Measurements from ENCODE around the gene TMPRSS9.

The TMPRSS9 gene

GRCh38 chr19:2359992-2360685, at the start of gene TMPRSS9:
Gene TMPRSS9 (plus strand): TSS chr19:2360265. CDS start chr19:2389786, 29,521 bp downstream.
- Histone ChIP-seq H3K27ac (ENCODE audit: low read depth, low read length) (no peak within 1 kb of the TSS), H3K9me3 (ENCODE audit: control insufficient read depth in 5 of 5, low read length in 5 of 5) (no peaks in the 10 kb centered on the region), H3K36me3 (ENCODE audit: control insufficient read depth in 5 of 5, insufficient read depth in 5 of 5, low read length in 5 of 5) (no peaks in the 10 kb centered on the region), H3K4me1 (ENCODE audit: control insufficient read depth in 5 of 5, insufficient read depth in 5 of 5, low read length in 5 of 5) (no peaks in the 10 kb centered on the region), H3K4me3 (ENCODE audit: low read depth in 1 of 5, low read length in 5 of 5) (no peak within 1 kb of the TSS), H3K27me3 (ENCODE audit: control insufficient read depth in 5 of 5, insufficient read depth in 4 of 5, low read length in 5 of 5) (peaks cover 17 to 36% (median 32%) of the 10 kb centered on the region in 5 donors), H3K9ac (ENCODE audit: low read length in 5 of 5) (no peak within 1 kb of the TSS)

- H3K27me3 ChIP-seq (ENCODE audit: control insufficient read depth in 5 of 5, insufficient read depth in 4 of 5, low read length in 5 of 5), result peaks cover 30 to 50% (median 44%) of the 10 kb centered on the region in 5 donors
- no peak overlapping the region for H3K4me3 ChIP-seq (ENCODE audit: low read depth in 1 of 5, low read length in 5 of 5)
- no peaks in the 10 kb centered on the region for H3K36me3 ChIP-seq (ENCODE audit: control insufficient read depth in 5 of 5, insufficient read depth in 5 of 5, low read length in 5 of 5)
- H3K27ac ChIP-seq (ENCODE audit: low read depth, low read length), result no peak overlapping the region
- peaks cover 0 to 13% (median 5%) of the 10 kb centered on the region in 5 donors for H3K4me1 ChIP-seq (ENCODE audit: control insufficient read depth in 5 of 5, insufficient read depth in 5 of 5, low read length in 5 of 5)
- peaks cover 0 to 13% (median 0%) of the 10 kb centered on the region in 5 donors for H3K9me3 ChIP-seq (ENCODE audit: control insufficient read depth in 5 of 5, low read length in 5 of 5)
- no peak overlapping the region for H3K9ac ChIP-seq (ENCODE audit: low read length in 5 of 5)
Observed at GRCh38 chr19:2311093-2311492, 49.0 kb upstream of the TMPRSS9 start.

DNA sequence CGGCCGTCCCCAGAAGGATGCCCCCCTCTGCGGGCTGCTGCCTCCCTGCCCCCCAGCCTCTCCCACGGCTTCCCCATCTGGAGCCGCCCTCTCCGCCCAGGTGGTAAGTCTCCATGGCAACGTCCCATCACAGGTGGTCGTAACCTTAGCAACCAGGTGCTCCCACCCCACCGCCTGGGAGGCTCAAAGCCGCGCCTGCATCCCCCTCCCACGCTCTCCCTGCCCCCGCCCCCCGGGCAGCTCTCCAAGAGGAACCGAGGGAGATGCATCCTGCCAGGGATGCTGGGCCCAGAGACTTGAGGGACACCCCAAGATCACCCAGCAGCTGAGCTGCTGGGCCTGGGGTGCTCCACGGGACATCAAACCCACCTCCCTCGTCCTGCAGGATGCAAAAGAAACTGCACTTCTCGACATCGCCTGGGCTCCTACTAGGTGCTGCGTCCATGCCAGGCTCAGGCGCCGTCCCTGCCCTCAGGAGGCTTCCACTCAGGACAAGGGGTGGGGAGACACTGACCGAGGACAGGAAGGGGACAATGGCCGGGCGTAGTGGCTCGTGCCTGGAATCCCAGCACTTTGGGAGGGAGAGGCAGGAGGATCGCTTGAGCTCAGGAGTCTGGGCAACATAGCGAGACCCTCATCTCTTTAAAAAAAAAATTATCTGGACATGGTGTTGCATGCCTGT, 47.1 kb upstream of the TMPRSS9 start:
- H3K36me3 ChIP-seq (ENCODE audit: control insufficient read depth in 5 of 5, insufficient read depth in 5 of 5, low read length in 5 of 5), result no peaks in the 10 kb centered on the region
- no peak overlapping the region for H3K9ac ChIP-seq (ENCODE audit: low read length in 5 of 5)
- peaks cover 0 to 13% (median 0%) of the 10 kb centered on the region in 5 donors for H3K9me3 ChIP-seq (ENCODE audit: control insufficient read depth in 5 of 5, low read length in 5 of 5)
- H3K27ac ChIP-seq (ENCODE audit: low read depth, low read length), result no peak overlapping the region
- H3K4me1 ChIP-seq (ENCODE audit: control insufficient read depth in 5 of 5, insufficient read depth in 5 of 5, low read length in 5 of 5), result peaks cover 0 to 11% (median 7%) of the 10 kb centered on the region in 5 donors
- peaks cover 17 to 34% (median 27%) of the 10 kb centered on the region in 5 donors for H3K27me3 ChIP-seq (ENCODE audit: control insufficient read depth in 5 of 5, insufficient read depth in 4 of 5, low read length in 5 of 5)
- H3K4me3 ChIP-seq (ENCODE audit: low read depth in 1 of 5, low read length in 5 of 5), result no peak overlapping the region

DNA sequence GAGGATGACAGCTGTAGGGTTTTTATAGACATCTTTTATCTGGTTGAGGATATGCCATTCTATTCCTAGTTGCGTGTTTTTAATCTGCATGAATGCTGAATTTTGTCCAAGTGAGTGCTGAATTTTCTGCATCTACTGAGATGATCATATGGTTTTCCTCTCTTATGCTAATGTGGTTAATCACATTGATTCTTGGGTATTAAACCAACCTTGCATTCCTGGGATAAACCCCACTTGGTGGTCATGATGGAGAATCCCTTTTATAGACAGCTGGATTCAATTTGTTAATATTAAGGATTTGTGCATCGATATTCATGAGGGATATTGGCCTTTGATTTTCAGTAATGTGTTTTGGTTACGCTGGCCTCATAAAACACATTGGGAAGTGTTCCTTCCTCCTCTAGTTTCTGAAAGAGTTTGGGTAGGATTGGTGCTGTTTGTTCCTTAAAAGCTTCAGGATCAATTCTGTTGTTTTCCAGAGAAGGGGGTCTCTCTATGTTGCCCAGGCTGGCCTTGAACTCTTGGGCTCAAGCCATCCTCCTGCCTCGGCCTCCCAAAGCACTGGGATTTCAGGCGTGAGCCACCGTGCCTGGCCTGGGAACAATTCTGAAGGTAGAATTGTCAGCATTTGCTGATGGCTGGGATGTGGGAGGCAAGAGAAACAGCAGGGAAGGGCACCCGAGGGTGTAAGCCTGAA, 44.8 kb upstream of the TMPRSS9 start:
- peaks cover 9 to 14% (median 12%) of the 10 kb centered on the region in 5 donors for H3K27me3 ChIP-seq (ENCODE audit: control insufficient read depth in 5 of 5, insufficient read depth in 4 of 5, low read length in 5 of 5)
- peaks cover 0 to 13% (median 0%) of the 10 kb centered on the region in 5 donors for H3K9me3 ChIP-seq (ENCODE audit: control insufficient read depth in 5 of 5, low read length in 5 of 5)
- H3K27ac ChIP-seq (ENCODE audit: low read depth, low read length), result no peak overlapping the region
- H3K4me3 ChIP-seq (ENCODE audit: low read depth in 1 of 5, low read length in 5 of 5), result no peak overlapping the region
- peaks cover 0 to 12% (median 7%) of the 10 kb centered on the region in 5 donors for H3K4me1 ChIP-seq (ENCODE audit: control insufficient read depth in 5 of 5, insufficient read depth in 5 of 5, low read length in 5 of 5)
- H3K9ac ChIP-seq (ENCODE audit: low read length in 5 of 5), result no peak overlapping the region
- H3K36me3 ChIP-seq (ENCODE audit: control insufficient read depth in 5 of 5, insufficient read depth in 5 of 5, low read length in 5 of 5), result no peaks in the 10 kb centered on the region

GRCh38 chr19:2315818-2316353, 44.2 kb upstream of the TMPRSS9 start:
- Histone ChIP-seq H3K9ac (ENCODE audit: low read length in 5 of 5) (no peak overlapping the region), H3K4me3 (ENCODE audit: low read depth in 1 of 5, low read length in 5 of 5) (no peak overlapping the region), H3K4me1 (ENCODE audit: control insufficient read depth in 5 of 5, insufficient read depth in 5 of 5, low read length in 5 of 5) (peaks cover 0 to 12% (median 7%) of the 10 kb centered on the region in 5 donors), H3K9me3 (ENCODE audit: control insufficient read depth in 5 of 5, low read length in 5 of 5) (peaks cover 0 to 13% (median 0%) of the 10 kb centered on the region in 5 donors), H3K36me3 (ENCODE audit: control insufficient read depth in 5 of 5, insufficient read depth in 5 of 5, low read length in 5 of 5) (no peaks in the 10 kb centered on the region), H3K27me3 (ENCODE audit: control insufficient read depth in 5 of 5, insufficient read depth in 4 of 5, low read length in 5 of 5) (peaks cover 6 to 12% (median 11%) of the 10 kb centered on the region in 5 donors), H3K27ac (ENCODE audit: low read depth, low read length) (no peak overlapping the region)

- Histone ChIP-seq H3K27me3 (ENCODE audit: control insufficient read depth in 5 of 5, insufficient read depth in 4 of 5, low read length in 5 of 5) (peaks cover 4 to 9% (median 8%) of the 10 kb centered on the region in 5 donors), H3K4me3 (ENCODE audit: low read depth in 1 of 5, low read length in 5 of 5) (no peak overlapping the region), H3K9ac (ENCODE audit: low read length in 5 of 5) (no peak overlapping the region)
Observed at GRCh38 chr19:2317300-2317699, 42.8 kb upstream of the TMPRSS9 start.

GRCh38 chr19:2317756-2318155, 42.3 kb upstream of the TMPRSS9 start:
- peaks cover 0 to 12% (median 7%) of the 10 kb centered on the region in 5 donors for H3K4me1 ChIP-seq (ENCODE audit: control insufficient read depth in 5 of 5, insufficient read depth in 5 of 5, low read length in 5 of 5)
- peaks cover 0 to 16% (median 10%) of the 10 kb centered on the region in 5 donors for H3K36me3 ChIP-seq (ENCODE audit: control insufficient read depth in 5 of 5, insufficient read depth in 5 of 5, low read length in 5 of 5)
- H3K9me3 ChIP-seq (ENCODE audit: control insufficient read depth in 5 of 5, low read length in 5 of 5), result peaks cover 0 to 13% (median 0%) of the 10 kb centered on the region in 5 donors
- H3K9ac ChIP-seq (ENCODE audit: low read length in 5 of 5), result no peak overlapping the region
- no peak overlapping the region for H3K4me3 ChIP-seq (ENCODE audit: low read depth in 1 of 5, low read length in 5 of 5)
- H3K27ac ChIP-seq (ENCODE audit: low read depth, low read length), result no peak overlapping the region
- peaks cover 0 to 5% (median 3%) of the 10 kb centered on the region in 5 donors for H3K27me3 ChIP-seq (ENCODE audit: control insufficient read depth in 5 of 5, insufficient read depth in 4 of 5, low read length in 5 of 5)

More at GRCh38 chr19:2317300-2317699, 42.8 kb upstream of the TMPRSS9 start:
- Histone ChIP-seq H3K27ac (ENCODE audit: low read depth, low read length) (no peak overlapping the region), H3K4me1 (ENCODE audit: control insufficient read depth in 5 of 5, insufficient read depth in 5 of 5, low read length in 5 of 5) (peaks cover 0 to 12% (median 7%) of the 10 kb centered on the region in 5 donors), H3K36me3 (ENCODE audit: control insufficient read depth in 5 of 5, insufficient read depth in 5 of 5, low read length in 5 of 5) (peaks cover 0 to 12% (median 7%) of the 10 kb centered on the region in 5 donors), H3K9me3 (ENCODE audit: control insufficient read depth in 5 of 5, low read length in 5 of 5) (peaks cover 0 to 13% (median 0%) of the 10 kb centered on the region in 5 donors)

- peaks cover 0 to 13% (median 0%) of the 10 kb centered on the region in 5 donors for H3K9me3 ChIP-seq (ENCODE audit: control insufficient read depth in 5 of 5, low read length in 5 of 5)
- H3K9ac ChIP-seq (ENCODE audit: low read length in 5 of 5), result no peak overlapping the region
- peaks cover 0 to 12% (median 7%) of the 10 kb centered on the region in 5 donors for H3K4me1 ChIP-seq (ENCODE audit: control insufficient read depth in 5 of 5, insufficient read depth in 5 of 5, low read length in 5 of 5)
- H3K27me3 ChIP-seq (ENCODE audit: control insufficient read depth in 5 of 5, insufficient read depth in 4 of 5, low read length in 5 of 5), result no peaks in the 10 kb centered on the region
- H3K27ac ChIP-seq (ENCODE audit: low read depth, low read length), result no peak overlapping the region
- H3K4me3 ChIP-seq (ENCODE audit: low read depth in 1 of 5, low read length in 5 of 5), result no peak overlapping the region
- H3K36me3 ChIP-seq (ENCODE audit: control insufficient read depth in 5 of 5, insufficient read depth in 5 of 5, low read length in 5 of 5), result peaks cover 0 to 26% (median 15%) of the 10 kb centered on the region in 5 donors
Observed at GRCh38 chr19:2318923-2319322, 41.1 kb upstream of the TMPRSS9 start.

- Histone ChIP-seq H3K9ac (ENCODE audit: low read length in 5 of 5) (no peak overlapping the region), H3K4me3 (ENCODE audit: low read depth in 1 of 5, low read length in 5 of 5) (no peak overlapping the region), H3K36me3 (ENCODE audit: control insufficient read depth in 5 of 5, insufficient read depth in 5 of 5, low read length in 5 of 5) (peaks cover 0 to 30% (median 21%) of the 10 kb centered on the region in 5 donors), H3K9me3 (ENCODE audit: control insufficient read depth in 5 of 5, low read length in 5 of 5) (peaks cover 0 to 12% (median 0%) of the 10 kb centered on the region in 5 donors), H3K4me1 (ENCODE audit: control insufficient read depth in 5 of 5, insufficient read depth in 5 of 5, low read length in 5 of 5) (peaks cover 0 to 12% (median 7%) of the 10 kb centered on the region in 5 donors), H3K27me3 (ENCODE audit: control insufficient read depth in 5 of 5, insufficient read depth in 4 of 5, low read length in 5 of 5) (no peaks in the 10 kb centered on the region), H3K27ac (ENCODE audit: low read depth, low read length) (no peak overlapping the region)
Observed at GRCh38 chr19:2319551-2319950, 40.5 kb upstream of the TMPRSS9 start.
